GM19463 (cell line): Measurements from ENCODE around the gene MS4A15.
"Not testable (repeated sequence)": the region's sequence is repeated elsewhere in the genome, so short reads cannot be mapped to it uniquely, and the experiment has no call there.

Experiments
- ATAC-seq: cut with Tn5 transposase; IDR thresholded peaks from one replicate; pipeline ENCODE4 v1.9.1; 2021; ENCODE audit warnings: mild to moderate bottlenecking, moderate library complexity; ENCODE audit not compliant: unreplicated experiment

Gene MS4A15

DNA sequence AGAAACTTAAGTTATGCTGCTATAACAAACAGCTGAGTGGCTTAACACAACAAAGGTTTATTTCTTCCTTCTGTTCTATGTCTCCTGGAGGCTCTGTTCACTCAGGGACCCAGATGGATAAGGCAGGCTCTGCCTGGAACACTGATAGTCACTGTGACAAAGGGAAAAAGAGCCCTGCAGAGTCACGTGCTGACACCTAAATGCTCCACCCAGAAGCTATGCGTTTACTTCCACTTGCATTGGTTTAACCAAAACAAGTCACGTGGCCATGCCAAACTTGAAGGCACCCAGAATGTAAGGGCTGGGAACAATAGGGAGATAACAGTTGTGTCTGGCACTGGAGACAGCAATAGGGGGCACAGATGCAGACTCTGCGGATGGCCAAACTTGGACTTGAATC lies 3.4 kb upstream of the MS4A15 start:
- no peak for ATAC-seq

DNA sequence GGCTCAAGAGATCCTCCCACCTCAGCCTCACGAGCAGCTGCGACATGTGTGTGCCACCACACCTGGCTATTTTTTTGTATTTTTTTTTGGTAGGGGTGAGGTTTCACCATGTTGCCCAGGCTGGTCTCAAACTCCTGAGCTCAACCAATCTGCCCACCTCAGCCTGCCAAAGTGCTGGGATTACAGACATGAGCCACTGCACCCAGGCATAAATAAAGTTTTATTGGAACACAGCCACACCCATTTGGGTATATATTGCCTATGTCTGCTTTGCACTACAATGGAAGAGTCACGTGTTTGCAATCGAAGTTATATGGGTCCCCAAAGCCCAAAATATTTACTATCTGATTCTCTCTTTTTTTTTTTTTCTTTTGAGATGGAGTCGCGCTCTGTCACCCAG lies 1.8 kb upstream of the MS4A15 start:
- ATAC-seq: no peak

DNA sequence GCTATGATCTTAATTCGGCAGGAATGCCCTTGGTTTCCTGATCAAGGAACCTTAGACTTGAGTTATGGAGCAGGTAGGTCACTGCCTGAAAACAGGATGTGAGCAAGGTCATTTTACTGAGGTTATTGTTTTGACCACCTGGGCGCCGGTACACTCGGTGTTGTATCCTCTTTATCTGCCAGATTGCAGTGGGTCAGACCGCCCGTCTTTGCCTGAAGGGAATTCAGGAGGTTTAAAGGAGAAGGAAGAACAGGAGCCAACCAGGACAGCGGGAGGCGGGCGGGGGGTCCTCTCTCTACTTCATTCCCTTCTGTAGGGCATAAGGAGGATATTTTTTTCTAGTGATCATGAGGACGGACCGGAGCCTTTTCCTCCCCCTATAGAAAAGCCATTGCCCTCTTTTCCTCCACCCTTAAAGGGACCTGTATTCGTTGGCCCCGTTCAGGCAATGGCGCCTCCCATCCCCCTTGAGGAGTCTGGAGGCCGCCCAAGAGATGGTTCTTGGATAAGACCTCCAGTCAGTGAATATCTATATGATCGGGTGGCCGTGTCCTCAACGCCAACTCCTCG lies 649 bp downstream of the MS4A15 start:
- no peak for ATAC-seq

DNA sequence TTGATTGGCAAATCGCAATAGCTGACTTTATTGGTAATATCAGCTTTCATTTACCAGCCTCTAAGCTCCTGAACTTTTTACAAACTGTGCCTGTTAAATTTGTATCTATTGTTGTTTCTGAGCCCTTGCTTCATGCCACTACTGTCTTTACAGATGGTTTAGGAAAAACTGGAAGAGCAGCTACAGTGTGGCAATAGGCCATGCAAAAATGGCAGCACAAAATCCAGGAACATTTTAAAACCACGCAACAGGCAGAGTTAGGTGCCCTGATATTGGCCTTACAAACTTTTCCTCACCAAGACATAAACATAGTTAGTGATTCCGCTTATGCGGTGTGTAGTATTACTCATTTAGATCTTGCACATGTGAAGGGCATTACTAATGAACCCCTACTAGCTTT lies 2.0 kb downstream of the MS4A15 start:
- ATAC-seq: not testable (repeated sequence)

DNA sequence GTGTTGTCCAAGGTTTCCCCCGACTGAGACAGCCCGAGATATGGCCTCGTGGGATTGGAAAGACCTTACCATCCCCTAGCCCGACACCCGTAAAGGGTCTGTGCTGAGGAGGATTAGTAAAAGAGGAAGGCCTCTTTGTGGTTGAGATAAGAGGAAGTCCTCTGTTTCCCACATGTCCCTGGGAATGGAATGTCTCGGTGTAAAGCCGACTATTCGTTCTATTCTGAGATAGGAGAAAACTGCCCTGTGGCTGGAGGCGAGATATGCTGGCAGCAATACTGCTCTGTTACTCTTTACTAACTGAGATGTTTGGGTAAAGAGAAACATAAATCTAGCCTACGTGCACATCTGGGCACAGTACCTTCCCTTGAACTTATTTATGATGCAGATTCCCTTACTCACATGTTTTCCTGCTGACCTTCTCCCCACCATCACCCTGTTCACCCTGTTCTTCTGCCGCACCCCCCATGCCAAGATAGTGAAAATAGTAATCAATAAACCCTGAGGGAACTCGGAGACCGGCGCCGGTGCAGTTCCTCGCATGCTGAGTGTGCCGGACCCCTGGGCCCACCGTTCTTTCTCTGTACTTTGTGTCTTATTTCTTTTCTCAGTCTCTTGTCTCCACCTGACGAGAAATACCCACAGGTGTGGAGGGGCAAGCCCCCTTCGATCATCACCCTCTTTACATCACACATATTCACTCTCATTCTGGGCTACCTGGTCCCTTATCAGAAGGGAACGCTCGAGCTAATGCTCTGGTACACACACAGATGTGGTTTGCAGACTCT lies 3.0 kb downstream of the MS4A15 start:
- ATAC-seq: not testable (repeated sequence)

DNA sequence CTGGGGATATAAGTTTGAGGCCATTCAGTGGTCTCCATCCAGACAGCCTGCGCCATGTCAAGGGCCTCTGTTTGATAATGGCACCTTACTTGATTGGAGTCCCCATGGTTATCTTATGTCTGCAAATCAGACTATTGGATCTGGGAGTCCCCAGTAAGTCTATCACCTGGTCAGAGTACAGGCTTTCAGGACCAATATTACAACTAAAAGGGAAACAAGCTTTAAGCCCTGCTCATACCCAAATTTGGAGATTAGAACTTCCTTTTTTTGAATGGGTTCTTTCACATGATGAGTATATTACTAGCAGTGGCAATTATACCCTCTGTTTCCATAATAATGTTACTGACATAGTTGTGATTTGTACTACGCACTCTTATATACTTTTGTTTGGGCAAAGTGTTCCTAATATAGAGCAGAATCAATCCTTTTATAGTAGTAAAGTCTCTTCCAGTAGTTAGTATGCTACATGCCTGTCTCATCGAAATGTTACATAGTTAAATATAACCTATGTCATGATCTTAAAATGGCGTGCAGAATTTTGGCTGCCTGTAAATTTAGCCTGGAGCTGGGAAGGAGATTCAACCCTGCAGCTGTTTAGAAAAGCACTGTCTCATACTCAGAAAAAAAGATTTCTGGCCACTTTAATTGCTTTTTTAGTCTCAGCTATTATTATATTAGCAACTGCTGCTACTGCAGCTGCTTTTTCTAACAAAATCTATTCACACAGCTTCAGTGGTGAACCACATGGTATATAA lies 4.9 kb downstream of the MS4A15 start:
- peak; percentile 26 for ATAC-seq

DNA sequence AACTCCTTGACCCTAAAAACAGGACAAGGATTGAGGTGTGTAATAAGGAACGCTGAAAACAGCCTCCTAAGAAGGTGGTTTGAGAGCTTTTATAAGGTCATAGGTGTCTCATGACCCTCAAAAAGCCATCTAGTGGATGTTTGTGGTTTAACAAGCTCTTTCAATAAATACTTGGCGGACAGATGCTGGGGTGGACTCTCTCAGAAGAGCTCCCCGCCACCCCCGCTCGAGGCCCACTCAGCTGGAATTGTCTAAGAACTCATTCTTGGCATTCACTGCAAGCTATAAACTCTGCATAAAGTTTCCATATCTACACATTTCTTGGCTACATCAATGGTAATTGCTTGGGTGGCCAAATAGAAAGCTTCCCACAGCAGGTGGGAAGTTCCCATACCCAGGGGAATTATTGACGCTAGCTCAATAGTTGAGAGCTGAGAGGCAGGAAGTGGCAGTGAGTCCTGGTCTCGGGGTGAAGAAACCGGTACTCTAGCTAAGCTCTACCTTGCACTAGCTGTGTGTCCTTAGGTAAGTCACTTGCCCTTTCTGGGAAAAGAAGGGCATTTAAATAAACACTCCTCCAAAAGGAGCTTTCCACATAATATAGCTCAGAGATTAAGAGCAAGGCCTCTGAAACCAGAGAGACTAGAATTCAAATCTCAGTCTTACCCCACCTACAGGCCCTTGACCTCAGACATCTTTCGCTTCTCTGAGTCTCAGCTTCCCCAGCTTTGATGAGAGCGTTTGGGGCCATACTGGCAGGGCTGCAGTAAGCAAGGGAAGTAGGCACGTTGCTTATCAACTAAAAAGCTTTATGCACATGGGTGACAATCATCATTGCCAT lies 6.4 kb downstream of the MS4A15 start:
- peak; percentile 65 for ATAC-seq

DNA sequence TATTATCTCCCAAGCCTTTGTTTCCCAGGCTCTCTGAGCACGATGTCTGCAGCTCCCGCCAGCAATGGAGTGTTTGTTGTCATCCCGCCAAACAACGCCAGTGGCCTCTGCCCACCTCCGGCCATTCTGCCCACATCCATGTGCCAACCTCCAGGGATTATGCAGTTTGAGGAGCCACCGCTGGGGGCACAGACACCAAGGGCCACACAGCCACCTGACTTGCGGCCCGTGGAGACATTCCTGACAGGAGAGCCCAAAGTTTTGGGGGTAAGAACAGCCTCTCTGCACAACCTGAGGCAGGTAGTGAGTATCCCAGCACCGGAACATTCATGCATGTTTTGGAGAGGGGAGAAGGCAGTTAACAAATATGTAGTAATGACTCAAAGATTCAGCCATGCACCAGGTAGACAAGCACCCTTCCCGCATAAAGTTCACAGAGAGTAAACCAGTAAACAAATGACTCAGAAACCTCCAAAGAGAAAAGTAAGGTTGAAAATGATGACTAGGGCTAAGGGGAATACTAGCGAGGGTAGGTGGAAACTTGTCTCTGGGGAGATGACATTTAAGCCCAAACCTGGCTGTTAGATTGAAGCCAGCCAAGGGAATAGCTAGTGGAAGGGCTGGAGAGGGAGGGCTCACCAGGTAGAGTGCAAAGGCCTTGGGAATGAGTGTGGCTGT lies 7.2 kb downstream of the MS4A15 start:
- no peak for ATAC-seq

DNA sequence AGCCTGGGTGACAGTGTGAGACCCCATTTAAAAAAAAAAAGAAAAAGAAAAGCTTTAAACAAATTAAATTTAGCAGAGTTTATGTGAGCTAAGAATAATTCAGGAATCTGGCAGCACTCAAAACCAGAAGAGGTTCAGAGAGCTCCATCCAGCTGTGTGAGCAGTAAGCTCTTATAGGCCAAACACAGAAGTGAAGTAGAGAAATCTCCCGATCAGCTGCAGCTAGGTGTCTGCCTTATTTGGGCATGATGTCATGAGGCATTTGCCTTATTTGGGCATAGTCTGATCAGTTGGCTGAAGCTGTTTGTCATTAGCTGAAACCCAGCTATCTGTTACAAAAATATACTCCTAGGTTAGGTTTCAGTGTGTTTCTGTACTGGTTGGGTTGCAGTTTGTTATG lies 8.2 kb downstream of the MS4A15 start:
- ATAC-seq: peak; percentile 28

DNA sequence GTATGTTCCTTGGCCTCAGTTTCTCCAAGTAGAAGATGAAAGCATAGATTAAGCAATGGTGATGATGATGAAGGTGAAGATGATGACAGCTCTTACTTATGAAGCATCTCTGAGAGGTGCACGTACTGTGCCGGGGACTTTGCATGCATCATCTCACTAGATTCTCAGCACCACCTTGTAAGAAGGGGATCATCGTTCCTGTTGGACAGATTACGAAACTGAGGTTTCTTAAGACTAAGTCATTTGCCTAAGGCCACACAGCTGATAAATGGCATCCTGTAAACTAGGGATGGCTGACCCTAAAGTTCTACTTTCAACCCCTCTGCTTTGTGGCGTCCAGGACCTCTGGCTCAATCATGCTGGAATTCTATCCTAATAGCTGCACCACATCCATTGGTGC lies 8.7 kb downstream of the MS4A15 start:
- ATAC-seq: no peak

DNA sequence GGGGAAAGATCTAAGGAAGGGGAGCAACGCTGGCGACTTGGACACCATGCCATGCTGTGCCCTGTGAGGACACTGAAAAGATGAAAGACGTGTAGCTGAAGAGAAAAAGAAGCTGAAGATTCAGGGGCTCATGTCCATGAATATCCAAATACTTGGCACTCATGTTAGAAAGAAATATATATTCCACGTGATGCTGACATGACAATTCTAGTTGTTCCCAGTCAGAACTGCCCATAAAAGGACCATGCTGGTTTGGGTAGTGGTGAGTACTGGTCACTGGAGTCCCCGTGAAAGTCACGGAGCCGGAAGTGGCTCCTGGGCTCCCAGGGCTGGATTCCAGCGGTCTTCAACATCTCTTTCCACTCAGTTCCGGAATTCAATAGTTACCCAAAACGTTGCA lies 9.9 kb downstream of the MS4A15 start:
- ATAC-seq: no peak

DNA sequence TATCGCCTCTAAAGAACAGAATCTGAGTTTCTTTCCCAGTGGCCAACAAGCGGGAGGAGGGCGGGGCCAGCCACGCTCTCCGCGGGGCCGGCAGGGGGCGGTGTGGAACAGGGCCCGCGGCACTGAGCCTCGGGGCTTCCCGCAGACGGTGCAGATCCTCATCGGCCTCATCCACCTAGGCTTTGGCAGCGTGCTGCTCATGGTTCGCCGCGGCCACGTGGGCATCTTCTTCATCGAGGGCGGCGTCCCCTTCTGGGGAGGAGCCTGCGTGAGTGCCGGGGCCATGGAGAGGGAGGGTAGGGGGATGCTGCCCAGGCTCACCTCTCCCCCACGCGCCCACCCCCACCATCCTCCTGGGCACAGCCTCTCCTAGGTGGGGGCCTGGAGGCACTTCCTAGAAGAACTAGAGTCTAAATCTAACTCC lies 10.7 kb downstream of the MS4A15 start:
- ATAC-seq: no peak

DNA sequence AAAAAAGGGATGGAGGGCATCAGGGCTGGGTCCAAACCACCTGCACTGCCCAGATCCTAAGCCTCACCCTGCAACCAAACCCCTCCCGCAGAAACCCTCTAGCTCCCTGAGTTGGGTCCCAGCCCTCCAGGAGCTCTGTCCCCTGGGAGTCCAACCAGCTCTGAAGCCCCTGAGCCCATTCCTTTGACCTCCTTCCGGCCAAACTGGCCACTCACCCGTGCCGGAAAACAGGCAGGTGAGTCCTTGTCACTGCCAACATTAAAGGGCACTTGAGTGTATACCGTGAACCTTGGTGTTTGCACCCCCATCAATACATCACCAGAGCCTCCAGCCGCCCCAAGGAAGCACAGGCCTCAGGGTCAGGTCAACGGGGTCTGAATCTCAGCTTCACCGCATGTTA lies 11.5 kb downstream of the MS4A15 start:
- no peak for ATAC-seq

DNA sequence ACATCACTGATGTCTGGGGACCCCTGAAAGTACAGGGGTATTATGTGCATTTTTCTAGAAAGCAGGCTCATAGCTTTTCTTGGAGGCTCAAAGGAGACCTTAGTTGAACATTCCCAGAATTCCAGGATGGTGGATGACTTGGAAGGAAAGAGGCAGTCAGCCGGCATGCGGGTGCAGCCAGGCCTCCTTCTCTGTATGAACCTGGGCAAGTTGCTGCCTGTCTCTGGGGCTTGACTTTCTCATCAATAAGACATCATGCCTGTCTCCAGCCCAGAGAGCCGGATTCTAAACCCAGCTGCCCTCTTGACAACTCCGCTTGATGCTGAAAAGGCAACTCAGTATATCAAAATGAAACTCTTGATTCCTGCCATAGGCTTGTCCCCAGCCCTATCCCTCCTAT lies 12.6 kb downstream of the MS4A15 start:
- no peak for ATAC-seq

DNA sequence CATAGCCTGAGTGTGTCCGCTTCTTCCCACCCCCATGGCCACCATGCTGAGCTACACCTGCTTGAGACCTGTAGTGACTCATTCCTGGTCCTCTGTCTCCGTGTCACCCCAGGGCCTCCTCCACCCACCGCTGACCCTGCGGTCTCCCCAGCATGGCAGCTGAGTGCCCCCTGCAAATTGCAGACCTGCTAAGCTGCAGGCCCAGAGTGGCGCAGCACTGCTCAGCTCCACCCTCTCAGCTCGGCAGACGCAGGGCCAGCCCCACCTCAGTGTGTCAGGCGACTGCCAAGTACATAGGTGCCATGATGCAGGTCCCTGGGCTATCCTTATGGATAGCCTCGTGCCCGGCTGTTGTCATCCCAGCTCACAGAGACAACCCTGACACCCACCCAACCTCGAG lies 13.1 kb downstream of the MS4A15 start:
- ATAC-seq: no peak

DNA sequence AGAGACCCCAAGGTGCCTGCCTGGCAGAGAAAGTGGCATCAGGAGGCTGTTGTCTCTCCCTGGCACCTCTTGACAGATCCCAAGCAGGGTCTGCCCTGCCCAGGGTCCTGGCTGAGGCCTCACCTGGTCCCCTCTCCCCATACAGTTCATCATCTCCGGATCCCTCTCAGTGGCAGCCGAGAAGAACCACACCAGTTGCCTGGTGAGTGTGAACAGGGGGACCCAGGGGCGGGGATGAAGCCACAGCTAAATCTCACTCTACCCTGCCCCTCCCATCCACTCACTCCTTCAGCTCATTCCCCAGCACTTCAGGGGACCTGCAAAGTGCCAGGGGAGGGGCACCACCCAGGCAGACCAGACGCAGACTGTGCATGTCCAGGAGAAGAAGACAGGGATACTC lies 14.5 kb downstream of the MS4A15 start:
- ATAC-seq: no peak

DNA sequence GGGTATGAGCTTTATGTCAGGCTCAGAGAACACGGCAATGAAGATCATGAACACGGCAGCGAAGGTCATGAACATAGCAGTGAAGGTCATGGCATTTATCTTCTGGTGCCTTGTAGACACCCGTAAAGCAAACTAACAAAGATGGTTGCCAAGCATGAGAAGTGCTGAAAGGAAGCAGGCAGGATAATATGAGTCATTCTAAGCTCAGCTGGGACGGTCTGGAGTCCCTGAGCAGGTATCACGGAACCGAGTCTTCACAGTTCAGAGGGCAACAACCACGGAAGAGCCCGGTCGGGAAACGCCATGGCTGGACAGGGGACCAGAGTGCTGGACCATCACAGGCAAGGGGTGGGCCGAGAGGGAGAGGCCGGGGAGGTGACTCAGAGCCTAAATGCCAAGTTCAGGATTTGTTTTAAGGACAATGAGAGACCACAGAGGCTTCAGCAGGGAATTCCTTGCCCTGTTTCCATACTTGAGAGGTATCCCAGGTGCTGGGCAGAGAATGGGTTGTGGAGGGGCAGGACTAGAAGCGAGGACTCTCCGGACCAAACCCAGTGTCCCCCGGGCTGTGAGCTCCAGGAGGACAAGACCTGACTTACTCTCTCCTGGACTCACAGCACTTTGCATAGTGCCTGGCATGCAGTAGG lies 15.3 kb downstream of the MS4A15 start:
- ATAC-seq: no peak

DNA sequence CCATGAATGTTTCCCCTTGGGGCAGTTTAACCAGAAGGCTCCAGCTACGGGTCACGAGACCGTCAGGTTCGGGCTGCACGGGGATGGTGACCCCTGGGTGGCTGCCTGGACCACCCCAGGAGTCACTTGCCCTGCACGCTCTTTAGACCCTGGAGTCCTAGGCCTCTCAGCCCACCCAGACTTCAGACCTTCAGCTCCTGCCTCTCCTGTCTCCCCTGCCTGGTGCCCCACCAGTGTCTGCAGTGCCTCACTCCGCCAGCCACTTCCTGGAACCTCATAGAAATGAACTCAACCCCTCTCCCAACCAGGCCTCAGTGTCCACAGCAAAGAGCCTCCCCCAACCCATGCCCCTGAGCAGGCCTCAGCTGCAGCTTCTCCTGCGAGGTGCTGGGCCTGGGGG lies 16.0 kb downstream of the MS4A15 start:
- ATAC-seq: no peak

DNA sequence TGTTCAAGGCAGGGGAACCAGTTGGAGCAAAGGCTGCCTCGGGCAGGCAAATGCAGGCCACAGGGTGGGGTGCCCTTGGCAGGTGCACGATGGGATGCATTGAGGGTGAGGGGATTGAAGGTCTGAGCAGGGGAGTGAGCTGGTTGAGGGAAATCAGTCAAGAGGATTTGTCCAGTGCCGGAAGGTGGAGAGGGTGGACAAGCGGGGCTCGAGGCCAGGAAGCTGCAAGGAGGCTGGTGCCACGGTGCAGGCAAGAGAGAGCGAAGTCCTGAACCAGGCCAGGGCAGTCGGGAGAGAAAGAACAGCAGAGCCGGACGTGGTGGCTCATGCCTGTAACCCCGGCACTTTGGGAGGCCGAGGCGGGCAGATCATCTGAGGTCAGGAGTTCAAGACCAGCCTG lies 18.1 kb downstream of the MS4A15 start:
- no peak for ATAC-seq

DNA sequence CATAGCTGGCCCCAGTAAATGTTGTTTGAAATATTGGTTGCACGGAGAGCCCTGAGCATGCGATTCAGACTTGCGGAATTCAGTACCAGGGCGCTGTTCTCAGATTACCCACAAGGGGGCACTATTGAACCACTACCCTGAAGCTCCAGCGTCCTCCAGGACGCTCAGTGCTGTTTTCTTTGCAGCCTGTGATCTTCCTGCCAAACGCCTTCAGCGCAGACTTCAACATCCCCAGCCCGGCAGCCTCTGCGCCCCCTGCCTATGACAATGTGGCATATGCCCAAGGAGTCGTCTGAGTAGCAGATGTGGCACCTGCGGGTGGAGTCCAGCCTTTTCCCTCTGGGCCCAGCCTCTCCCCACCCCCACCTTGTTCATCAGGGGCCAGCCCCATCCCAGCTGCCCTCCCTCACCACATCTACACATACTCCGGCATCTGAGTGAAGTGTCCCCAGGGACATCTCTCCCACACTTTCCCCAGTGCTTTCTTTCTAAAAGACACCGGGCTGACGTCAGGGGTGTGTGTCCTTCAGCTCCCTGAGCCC lies 18.8 kb downstream of the MS4A15 start:
- peak; percentile 94 for ATAC-seq
